ENCODE data around the gene RDH5.

RDH5 gene

GRCh38 chr12:55734595-55734994 lies 14.4 kb downstream of the RDH5 start:
- no peak for DNase-seq (ENCODE audit: extremely low read depth, insufficient read length)
- no peak for TF ChIP-seq CTCF (IDR thresholded peaks at IDR 0.05; ENCODE audit: insufficient read depth, low read length, poor library complexity, severe bottlenecking)
- Histone ChIP-seq H3K27me3 (replicated peaks; ENCODE audit: control insufficient read depth, insufficient read depth, low read length) (no peaks in the 10 kb centered on the region), H3K4me3 (replicated peaks; ENCODE audit: low read depth, low read length) (no peak overlapping the region), H3K36me3 (ENCODE audit: control insufficient read depth, insufficient read depth, low read length) (no peaks in the 10 kb centered on the region)

DNA sequence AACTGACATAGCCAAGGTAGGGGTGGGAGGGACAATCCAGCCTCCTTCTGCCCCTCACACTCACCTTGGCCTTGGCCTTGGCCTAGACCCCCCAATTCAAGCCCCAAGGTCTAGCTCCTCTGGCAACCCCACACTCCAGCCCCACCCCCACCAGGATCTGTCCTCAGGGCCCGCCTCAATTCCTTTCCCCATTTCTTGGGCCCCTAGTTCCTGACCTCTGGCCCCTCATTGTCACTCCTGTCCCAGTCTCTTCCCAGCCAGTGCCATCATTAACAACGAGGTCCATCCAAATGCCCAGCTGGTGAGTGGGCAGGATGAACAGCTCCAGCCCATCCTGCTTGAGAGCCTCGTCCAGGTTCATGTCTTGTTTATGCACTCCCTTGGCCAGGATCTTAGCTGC lies 15.9 kb downstream of the RDH5 start:
- H3K27me3 ChIP-seq (replicated peaks; ENCODE audit: control insufficient read depth, insufficient read depth, low read length), result no peaks in the 10 kb centered on the region
- no peak overlapping the region for H3K4me3 ChIP-seq (replicated peaks; ENCODE audit: low read depth, low read length)
- no peak for DNase-seq (ENCODE audit: extremely low read depth, insufficient read length)
- TF ChIP-seq CTCF (IDR thresholded peaks at IDR 0.05; ENCODE audit: insufficient read depth, low read length, poor library complexity, severe bottlenecking), result no peak
- H3K36me3 ChIP-seq (ENCODE audit: control insufficient read depth, insufficient read depth, low read length), result no peaks in the 10 kb centered on the region

DNA sequence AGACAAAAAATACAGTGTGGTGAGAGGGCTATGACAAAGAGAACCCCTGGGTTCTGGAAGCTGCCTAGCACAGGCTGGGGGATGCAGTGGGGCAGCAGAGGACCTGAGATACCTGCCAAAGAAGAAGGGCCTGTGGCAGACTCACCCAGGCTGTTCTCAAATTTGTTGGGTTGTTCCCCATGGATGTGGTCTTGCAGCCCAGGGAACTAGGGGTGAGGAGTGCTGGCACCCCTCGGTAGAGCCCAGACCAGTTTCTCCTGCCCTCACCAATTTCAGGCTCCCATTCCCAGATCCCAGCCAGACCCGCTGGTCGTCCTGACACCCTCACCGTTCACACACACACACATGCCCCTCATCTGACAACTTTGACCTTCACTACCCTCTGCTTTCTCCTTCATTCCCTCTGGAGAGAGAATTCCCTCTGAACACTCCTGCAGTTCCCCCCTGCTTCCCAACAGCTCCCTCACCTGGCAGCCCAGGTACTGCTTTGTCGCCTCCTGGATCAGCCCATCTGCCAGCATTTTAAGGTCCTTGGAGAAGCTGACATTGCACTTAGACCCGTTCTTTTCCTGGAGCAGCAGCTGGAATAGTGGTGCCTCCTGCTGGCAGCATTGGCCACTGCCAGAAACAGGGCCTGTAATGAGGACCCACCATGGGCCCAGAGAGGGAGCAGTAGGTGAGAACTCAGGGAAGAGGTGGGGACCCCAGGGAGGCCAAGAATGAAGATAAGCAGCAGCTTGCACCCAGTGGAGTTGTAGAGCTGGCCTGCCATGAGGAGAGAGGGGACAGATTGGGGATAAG lies 16.8 kb downstream of the RDH5 start:
- no peak for DNase-seq (ENCODE audit: extremely low read depth, insufficient read length)
- no peaks in the 10 kb centered on the region for H3K27me3 ChIP-seq (replicated peaks; ENCODE audit: control insufficient read depth, insufficient read depth, low read length)
- no peak overlapping the region for H3K4me3 ChIP-seq (replicated peaks; ENCODE audit: low read depth, low read length)
- no peaks in the 10 kb centered on the region for H3K36me3 ChIP-seq (ENCODE audit: control insufficient read depth, insufficient read depth, low read length)
- TF ChIP-seq CTCF (IDR thresholded peaks at IDR 0.05; ENCODE audit: insufficient read depth, low read length, poor library complexity, severe bottlenecking), result peak; percentile 89

- no peak for DNase-seq (ENCODE audit: extremely low read depth, insufficient read length)
- no peak for TF ChIP-seq CTCF (IDR thresholded peaks at IDR 0.05; ENCODE audit: insufficient read depth, low read length, poor library complexity, severe bottlenecking)
- Histone ChIP-seq H3K36me3 (ENCODE audit: control insufficient read depth, insufficient read depth, low read length) (no peaks in the 10 kb centered on the region), H3K4me3 (replicated peaks; ENCODE audit: low read depth, low read length) (peak overlapping the region; percentile 81), H3K27me3 (replicated peaks; ENCODE audit: control insufficient read depth, insufficient read depth, low read length) (no peaks in the 10 kb centered on the region)
Measured at GRCh38 chr12:55737581-55738122, 17.5 kb downstream of the RDH5 start.

- DNase-seq (ENCODE audit: extremely low read depth, insufficient read length), result peak; percentile 67
- no peaks in the 10 kb centered on the region for H3K36me3 ChIP-seq (ENCODE audit: control insufficient read depth, insufficient read depth, low read length)
- peak; percentile 68 for TF ChIP-seq CTCF (IDR thresholded peaks at IDR 0.05; ENCODE audit: insufficient read depth, low read length, poor library complexity, severe bottlenecking)
- H3K27me3 ChIP-seq (replicated peaks; ENCODE audit: control insufficient read depth, insufficient read depth, low read length), result no peaks in the 10 kb centered on the region
- peak overlapping the region; percentile 81 for H3K4me3 ChIP-seq (replicated peaks; ENCODE audit: low read depth, low read length)
Measured at GRCh38 chr12:55738123-55739024, 18.2 kb downstream of the RDH5 start.

Data from GM06990 (cell line).